Coronary artery (tissue), 2 donors: ENCODE measurements around the gene MBTPS2.
"Not testable (repeated sequence)": the region's sequence is repeated elsewhere in the genome, so short reads cannot be mapped to it uniquely, and the experiment has no call there.

Experiments
- DNase-seq: peaks from one replicate; pipeline ENCODE4 v3.0.0-alpha.2; 2017; ENCODE audit warnings: low spot score
- H3K27ac ChIP-seq, 2 donors: fragments of 200-600 bp; sonication (generic); one replicate each; pipeline ENCODE4 v1.5.1; 2016 to 2019
- H3K4me3 ChIP-seq: fragments of 200-600 bp; sonication (generic); 2 replicates; pipeline ENCODE4 v1.5.1; 2016; ENCODE audit warnings: mild to moderate bottlenecking, moderate library complexity
- CTCF ChIP-seq: fragments of 200-600 bp; sonication (generic); IDR thresholded peaks from one replicate; pipeline ENCODE4 v1.5.1; 2019; ENCODE audit warnings: antibody characterized with exemption

MBTPS2 gene

GRCh38 chrX:21806691-21807090 is 32.7 kb upstream of the MBTPS2 start:
- no peak overlapping the region for H3K27ac ChIP-seq
- no peak for DNase-seq
- no peak overlapping the region for H3K4me3 ChIP-seq
- TF ChIP-seq CTCF, result no peak

GRCh38 chrX:21811832-21812231 is 27.6 kb upstream of the MBTPS2 start:
- TF ChIP-seq CTCF, result no peak
- no peak overlapping the region for H3K27ac ChIP-seq
- no peak for DNase-seq
- no peak overlapping the region for H3K4me3 ChIP-seq

GRCh38 chrX:21812628-21813027 is 26.8 kb upstream of the MBTPS2 start:
- H3K4me3 ChIP-seq, result no peak overlapping the region
- no peak overlapping the region for H3K27ac ChIP-seq
- no peak for TF ChIP-seq CTCF
- DNase-seq, result no peak

GRCh38 chrX:21813612-21814368 is 25.6 kb upstream of the MBTPS2 start:
- DNase-seq, result no peak
- TF ChIP-seq CTCF, result no peak
- Histone ChIP-seq H3K27ac (no peak overlapping the region), H3K4me3 (no peak overlapping the region)

- no peak overlapping the region for H3K4me3 ChIP-seq
- no peak for DNase-seq
- no peak overlapping the region for H3K27ac ChIP-seq
- no peak for TF ChIP-seq CTCF
These were observed 23.3 kb upstream of the MBTPS2 start for GRCh38 chrX:21816136-21816535.

- H3K4me3 ChIP-seq, DNase-seq, H3K27ac ChIP-seq: not testable (repeated sequence)
These were observed 19.2 kb upstream of the MBTPS2 start for GRCh38 chrX:21820170-21820569.

- Histone ChIP-seq H3K27ac (no peak overlapping the region), H3K4me3 (no peak overlapping the region)
- no peak for TF ChIP-seq CTCF
- DNase-seq, result no peak
These were observed 17.5 kb upstream of the MBTPS2 start for GRCh38 chrX:21821875-21822274.
